Measurements from ENCODE around the gene VAC14.

Gene VAC14

DNA sequence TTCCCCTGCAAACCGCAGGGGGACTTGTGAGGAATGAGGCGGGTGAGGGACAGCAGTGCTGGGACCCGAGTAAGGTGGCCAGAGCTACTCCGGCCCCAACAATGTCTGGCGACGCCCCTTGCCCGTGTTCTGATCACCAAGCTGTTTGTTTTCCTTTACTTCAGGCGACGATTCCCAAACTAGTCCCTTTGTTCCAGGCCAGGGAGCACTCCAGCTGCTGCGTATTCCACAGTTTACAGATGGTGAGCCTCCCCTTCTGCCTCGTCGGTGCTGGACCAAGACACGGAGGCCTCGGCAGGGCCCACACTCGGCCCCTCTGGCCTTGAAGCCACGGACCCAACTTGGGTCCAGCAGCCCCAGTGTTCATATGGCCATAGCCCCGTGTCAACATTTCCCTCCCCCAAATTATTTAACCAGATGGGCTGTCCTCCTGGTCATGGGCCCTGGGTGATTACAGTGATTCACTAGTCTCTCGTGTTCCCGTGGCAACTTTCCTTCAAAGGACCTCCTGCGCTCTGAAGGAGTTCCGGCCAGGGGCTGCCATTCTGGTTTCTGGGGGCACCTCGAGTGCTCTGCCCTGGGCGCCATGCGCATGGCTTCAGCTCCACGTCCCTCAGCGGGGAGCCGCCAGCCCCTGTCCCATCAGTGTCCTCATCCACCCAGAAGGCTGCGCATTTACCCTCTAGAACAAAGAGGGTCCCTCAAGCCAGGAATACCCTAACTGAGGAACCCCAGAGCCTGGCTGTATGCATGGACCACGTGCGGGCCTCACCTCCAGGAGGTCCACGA is 90.3 kb downstream of the VAC14 start:
- in situ Hi-C loops (cut with HindIII; ENCODE audit: low sequenced_read_pairs): no loop called here
- no peak overlapping the region for H3K4me3 ChIP-seq (ENCODE audit: low read depth, low read length)
- no peak for DNase-seq (ENCODE audit: low read depth, low spot score)
- TF ChIP-seq, protein P1, sequence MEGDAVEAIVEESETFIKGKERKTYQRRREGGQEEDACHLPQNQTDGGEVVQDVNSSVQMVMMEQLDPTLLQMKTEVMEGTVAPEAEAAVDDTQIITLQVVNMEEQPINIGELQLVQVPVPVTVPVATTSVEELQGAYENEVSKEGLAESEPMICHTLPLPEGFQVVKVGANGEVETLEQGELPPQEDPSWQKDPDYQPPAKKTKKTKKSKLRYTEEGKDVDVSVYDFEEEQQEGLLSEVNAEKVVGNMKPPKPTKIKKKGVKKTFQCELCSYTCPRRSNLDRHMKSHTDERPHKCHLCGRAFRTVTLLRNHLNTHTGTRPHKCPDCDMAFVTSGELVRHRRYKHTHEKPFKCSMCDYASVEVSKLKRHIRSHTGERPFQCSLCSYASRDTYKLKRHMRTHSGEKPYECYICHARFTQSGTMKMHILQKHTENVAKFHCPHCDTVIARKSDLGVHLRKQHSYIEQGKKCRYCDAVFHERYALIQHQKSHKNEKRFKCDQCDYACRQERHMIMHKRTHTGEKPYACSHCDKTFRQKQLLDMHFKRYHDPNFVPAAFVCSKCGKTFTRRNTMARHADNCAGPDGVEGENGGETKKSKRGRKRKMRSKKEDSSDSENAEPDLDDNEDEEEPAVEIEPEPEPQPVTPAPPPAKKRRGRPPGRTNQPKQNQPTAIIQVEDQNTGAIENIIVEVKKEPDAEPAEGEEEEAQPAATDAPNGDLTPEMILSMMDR (IDR thresholded peaks at IDR 0.05; ENCODE audit: low read depth, low read length): no peak

DNA sequence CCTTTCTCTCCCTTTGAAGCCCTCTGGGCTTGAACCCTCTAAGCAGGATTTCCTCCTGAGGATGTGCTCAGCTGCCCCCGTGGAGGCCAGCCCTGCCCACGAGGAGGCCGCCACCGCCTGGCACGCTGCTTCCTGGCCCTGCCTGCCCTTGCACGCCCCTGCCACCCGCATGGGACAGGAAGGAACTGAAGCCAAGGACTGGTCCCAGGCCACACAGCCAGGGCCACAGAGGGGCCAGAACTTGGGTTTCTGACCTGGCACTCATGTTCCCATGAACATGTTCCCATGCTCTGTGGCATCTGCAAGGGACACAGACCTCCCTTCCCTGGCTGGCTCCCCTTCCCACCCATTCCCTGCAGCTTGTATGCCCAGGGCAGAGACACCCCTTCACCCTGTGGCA is 91.0 kb downstream of the VAC14 start:
- in situ Hi-C loops (cut with HindIII; ENCODE audit: low sequenced_read_pairs): no loop called here
- TF ChIP-seq, protein P1 (IDR thresholded peaks at IDR 0.05; ENCODE audit: low read depth, low read length): no peak
- no peak overlapping the region for H3K4me3 ChIP-seq (ENCODE audit: low read depth, low read length)
- no peak for DNase-seq (ENCODE audit: low read depth, low spot score)

DNA sequence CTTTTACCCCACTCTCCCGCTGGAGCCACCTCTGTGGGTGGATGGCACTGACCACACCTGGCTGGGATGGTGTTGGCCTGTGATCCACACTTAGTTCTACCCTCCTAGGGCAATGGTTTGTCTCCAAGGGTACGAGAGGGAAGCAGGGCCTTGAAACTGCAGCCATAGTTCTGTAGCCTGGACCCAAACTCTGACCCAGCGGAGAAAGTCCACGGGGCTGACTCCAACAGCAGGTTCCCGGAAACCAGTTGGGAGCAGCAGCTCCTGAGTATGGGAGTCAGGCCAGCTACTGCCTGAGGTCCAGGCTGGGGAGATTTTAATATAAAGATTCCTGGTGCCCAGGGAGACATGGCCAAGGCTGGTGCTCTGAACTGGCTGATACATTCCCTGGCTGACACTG is 91.5 kb downstream of the VAC14 start:
- in situ Hi-C loops (cut with HindIII; ENCODE audit: low sequenced_read_pairs): no loop called here
- H3K4me3 ChIP-seq (ENCODE audit: low read depth, low read length): no peak overlapping the region
- no peak for DNase-seq (ENCODE audit: low read depth, low spot score)
- TF ChIP-seq, protein P1 (IDR thresholded peaks at IDR 0.05; ENCODE audit: low read depth, low read length): no peak

DNA sequence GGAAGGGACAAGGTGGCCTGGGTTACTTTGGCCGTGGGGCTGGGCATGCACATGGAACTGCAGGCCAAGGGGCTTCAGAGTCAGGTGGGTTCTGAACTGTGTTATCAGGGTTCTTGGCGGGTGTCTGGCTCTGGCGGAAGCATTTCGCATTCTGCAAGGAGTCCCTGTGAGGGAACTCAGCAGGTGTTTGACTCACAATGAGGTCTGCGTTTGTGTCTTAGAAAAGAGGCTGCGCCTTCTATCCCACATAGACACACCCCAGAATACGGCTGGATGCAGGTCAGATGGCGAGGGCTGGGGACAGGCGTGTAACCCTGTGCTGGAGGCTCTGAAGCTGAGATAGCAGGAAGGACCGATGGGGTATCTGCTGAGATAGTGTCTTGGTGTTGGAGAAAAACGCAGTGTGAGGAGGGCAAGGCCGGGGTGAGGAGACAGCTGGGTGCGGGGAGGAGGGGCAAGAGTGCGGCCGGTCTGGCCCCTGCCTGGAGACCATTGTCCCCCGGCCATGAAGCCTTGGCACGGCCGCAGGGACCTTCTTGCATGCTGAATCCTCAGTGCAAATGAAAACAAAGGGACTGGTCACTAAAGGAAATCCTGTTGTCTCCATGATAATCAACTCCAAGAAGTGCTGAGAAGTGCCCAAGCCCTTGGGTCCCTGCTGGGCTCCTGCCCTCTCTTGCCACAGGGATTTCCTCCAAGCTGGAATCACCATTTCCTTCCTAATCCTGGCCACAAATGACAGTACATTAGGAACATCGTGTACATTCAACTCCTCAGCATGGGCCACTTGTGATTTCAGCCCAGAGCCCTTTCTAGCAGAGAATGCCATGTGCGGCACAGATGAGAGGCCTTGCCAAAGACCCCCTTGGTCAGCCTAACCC is 92.4 kb downstream of the VAC14 start:
- no peak overlapping the region for H3K4me3 ChIP-seq (ENCODE audit: low read depth, low read length)
- DNase-seq (ENCODE audit: low read depth, low spot score): no peak
- in situ Hi-C loops (cut with HindIII; ENCODE audit: low sequenced_read_pairs): no loop called here
- TF ChIP-seq, protein P1 (IDR thresholded peaks at IDR 0.05; ENCODE audit: low read depth, low read length): no peak

DNA sequence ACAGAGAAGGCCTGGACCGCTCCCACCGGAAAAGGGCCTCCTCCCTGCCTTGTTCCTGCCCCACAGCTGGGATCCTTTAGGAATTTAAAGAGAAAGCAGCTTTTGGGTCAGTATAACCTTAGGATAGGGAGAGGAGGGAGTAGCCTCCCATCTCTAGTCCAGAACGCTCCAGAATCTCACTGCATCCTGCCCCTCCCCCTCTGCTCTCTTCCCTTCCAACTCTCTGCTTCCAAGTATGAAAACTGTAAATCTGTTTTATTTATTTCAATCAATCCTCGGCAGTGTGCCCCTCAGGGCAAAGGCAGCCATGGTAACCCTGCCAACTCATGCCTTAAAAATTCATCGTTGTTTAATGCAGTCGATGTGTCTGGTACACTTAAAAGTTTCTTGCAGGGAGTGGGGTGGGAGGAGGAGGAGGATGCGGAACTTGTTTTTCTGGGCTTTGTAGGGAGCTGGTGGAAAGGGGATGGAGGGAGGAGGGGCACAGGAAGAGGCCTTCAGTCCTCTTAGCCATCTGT is 94.0 kb downstream of the VAC14 start:
- H3K4me3 ChIP-seq (ENCODE audit: low read depth, low read length): no peak overlapping the region
- TF ChIP-seq, protein P1 (IDR thresholded peaks at IDR 0.05; ENCODE audit: low read depth, low read length): no peak
- DNase-seq (ENCODE audit: low read depth, low spot score): peak; percentile 67
- in situ Hi-C loops (cut with HindIII; ENCODE audit: low sequenced_read_pairs): no loop called here

DNA sequence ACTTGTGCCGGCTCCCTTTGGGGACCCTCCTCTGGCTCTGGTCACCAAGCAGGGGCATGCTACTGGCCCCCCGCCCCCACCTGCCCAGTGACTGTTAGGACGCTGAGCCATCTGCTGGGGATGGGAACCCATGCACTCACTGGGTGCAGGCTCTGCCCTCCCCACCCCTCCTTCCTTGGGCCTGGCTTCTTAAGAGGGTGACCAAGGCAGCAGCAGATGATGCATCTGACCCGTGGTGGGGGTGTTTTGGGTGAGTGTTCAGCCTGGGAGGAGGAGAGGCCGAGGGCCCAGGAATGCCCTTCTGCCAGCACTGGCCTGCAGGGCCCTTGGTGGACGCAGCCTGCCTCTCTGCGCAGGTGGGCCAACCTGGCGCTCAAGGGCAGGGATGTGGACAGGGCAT is 95.9 kb downstream of the VAC14 start:
- H3K4me3 ChIP-seq (ENCODE audit: low read depth, low read length): no peak overlapping the region
- DNase-seq (ENCODE audit: low read depth, low spot score): no peak
- in situ Hi-C loops (cut with HindIII; ENCODE audit: low sequenced_read_pairs): no loop called here
- TF ChIP-seq, protein P1 (IDR thresholded peaks at IDR 0.05; ENCODE audit: low read depth, low read length): no peak

All from astrocyte of the spinal cord (primary cell).